Mucosa of descending colon (tissue), 3 donors: ENCODE measurements around the gene BARX1. TPM values are rescaled to one million over a fixed set of nuclear protein-coding genes. Genes with fewer than 3 reads are reported as not detected.
A peak's percentile ranks its signal among the peaks of the same experiment; 100 is the strongest.

ENCODE experiments used
- ATAC-seq: fragments of 200-7000 bp; cut with Tn5 transposase; one replicate; pipeline ENCODE4 v1.9.1; 2020; ENCODE audit warnings: mild to moderate bottlenecking, moderate library complexity
- DNase-seq, 3 donors: peaks; one replicate each; pipeline ENCODE4 v3.0.0-alpha.2; 2020
- H3K36me3 ChIP-seq: fragments of 200-600 bp; one replicate; pipeline ENCODE4 v1.8.0; 2021; ENCODE audit warnings: low read depth, mild to moderate bottlenecking
- H3K4me1 ChIP-seq: fragments of 200-600 bp; one replicate; pipeline ENCODE4 v1.8.0; 2021; ENCODE audit warnings: low read depth, mild to moderate bottlenecking
- H3K4me3 ChIP-seq: fragments of 200-600 bp; one replicate; pipeline ENCODE4 v1.8.0; 2021; ENCODE audit warnings: mild to moderate bottlenecking
- H3K9me3 ChIP-seq: fragments of 200-600 bp; one replicate; pipeline ENCODE4 v1.8.0; 2021; ENCODE audit warnings: mild to moderate bottlenecking
- CTCF ChIP-seq: fragments of 200-600 bp; IDR thresholded peaks from one replicate; pipeline ENCODE4 v1.8.0; 2022; ENCODE audit warnings: antibody characterized with exemption, mild to moderate bottlenecking
- intact Hi-C, 2 donors: fragments of 100-400 bp; cut with DNase I in 1 of 2; cut with micrococcal nuclease in 1 of 2; formaldehyde crosslinking; loops; one replicate each; pipeline versions ENCODE4 v1.11.0 to v1.11.1; 2022; cut with DNase I, micrococcal nuclease
- total RNA-seq, 3 donors: library from RNA; stranded (reverse); fragmentation: NEBNext Ultra II Directional in 2 of 3; extraction: Animal tissue kit (Norgen Biotek cat#: 25700) in 2 of 3; gene quantifications; one replicate each; pipeline versions ENCODE4 v1.2.1 to v1.2.4, GENCODE V29; 2021 to 2023
- donor health status: DM: no; HTN: no; CAD: no; lungs with moderate emphysema.
- donor health status: DM: no; HTN: no; CAD: no.
- donor health status: DM: no; HTN: yes; CAD: no.

The BARX1 gene
- total RNA-seq, 3 donors from 2014 or later = 0.17 TPM; not detected in 2

DNA sequence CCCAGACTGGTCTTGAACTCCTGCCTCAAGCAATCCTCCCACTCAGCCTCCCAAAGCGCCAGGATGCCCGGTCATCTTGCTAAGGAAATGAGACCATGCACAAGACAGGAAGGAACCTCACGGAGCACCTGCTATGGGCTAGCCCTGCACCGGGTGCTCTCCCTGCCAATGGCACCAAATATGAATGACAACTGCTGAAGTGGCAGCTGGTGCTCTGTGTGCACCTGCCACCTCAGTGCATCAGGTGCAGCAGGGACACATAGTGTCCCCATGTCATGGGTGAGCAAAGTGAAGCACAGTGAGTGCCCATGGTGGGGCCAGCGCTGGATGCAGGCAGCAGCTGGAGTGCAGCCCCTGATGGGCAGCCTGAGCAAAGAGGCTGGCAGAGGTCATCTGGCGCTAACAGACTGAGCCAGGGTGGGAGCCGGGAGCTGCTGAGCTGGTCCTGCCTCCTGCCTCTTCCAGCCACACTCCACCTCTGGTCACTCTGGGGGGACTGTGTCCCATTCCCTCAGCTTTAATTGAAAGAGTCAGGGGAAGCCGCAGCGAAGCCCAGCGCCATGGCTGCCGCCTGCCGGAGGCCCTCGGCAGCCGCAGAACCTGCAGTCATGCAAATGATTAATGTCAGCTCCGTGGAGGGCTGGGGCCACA lies 46.4 kb downstream of the BARX1 start:
- intact Hi-C loops = no loop called here
- no peak for ATAC-seq
- H3K9me3 ChIP-seq = no peaks in the 10 kb centered on the region
- TF ChIP-seq CTCF = no peak
- DNase-seq = peak in 1 of 3 donors; percentile 13
- H3K4me1 ChIP-seq = no peaks in the 10 kb centered on the region
- H3K4me3 ChIP-seq = no peak overlapping the region
- no peaks in the 10 kb centered on the region for H3K36me3 ChIP-seq

DNA sequence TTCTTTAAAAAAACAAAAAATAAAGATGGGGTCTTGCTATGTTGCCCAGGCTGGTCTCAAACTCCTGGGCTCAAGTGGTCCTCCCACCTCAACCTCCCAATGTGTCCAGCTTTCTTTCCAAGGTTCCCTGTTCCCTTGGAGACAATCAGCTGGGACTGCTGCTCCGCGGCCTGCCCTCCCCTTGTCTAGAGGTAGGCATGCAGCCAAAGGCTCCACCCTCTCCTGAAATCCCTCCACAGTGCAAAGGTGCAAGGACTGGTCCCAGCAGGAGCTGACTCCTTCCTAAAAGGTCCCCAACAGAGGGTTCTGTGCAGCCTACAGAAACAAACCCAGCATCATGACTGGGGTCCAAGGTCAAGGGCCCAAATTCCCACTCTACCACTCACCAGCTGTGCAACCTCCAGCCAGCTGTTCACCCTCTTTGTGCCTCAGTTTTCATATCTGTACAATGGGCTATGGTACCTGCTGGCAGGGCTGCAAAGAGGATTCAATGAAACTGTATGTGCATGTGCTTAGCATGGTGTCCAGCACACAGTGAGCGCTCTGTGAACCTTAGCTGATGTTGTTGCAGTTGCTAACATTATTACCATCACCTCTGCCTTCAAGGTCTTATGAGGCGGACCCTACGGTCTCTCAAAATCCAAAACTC lies 47.5 kb downstream of the BARX1 start:
- Histone ChIP-seq H3K4me1 (no peaks in the 10 kb centered on the region), H3K9me3 (no peaks in the 10 kb centered on the region), H3K36me3 (no peaks in the 10 kb centered on the region), H3K4me3 (no peak overlapping the region)
- no peak for TF ChIP-seq CTCF
- ATAC-seq (no peak), DNase-seq (peak in 1 of 3 donors; percentile 20)
- intact Hi-C loops = no loop called here

GRCh38 chr9:93906195-93906880 lies 48.8 kb downstream of the BARX1 start:
- intact Hi-C loops = no loop called here
- DNase-seq (peak in 1 of 3 donors; percentile 15), ATAC-seq (no peak)
- Histone ChIP-seq H3K36me3 (no peaks in the 10 kb centered on the region), H3K4me1 (no peaks in the 10 kb centered on the region), H3K4me3 (no peak overlapping the region), H3K9me3 (no peaks in the 10 kb centered on the region)
- TF ChIP-seq CTCF = no peak

DNA sequence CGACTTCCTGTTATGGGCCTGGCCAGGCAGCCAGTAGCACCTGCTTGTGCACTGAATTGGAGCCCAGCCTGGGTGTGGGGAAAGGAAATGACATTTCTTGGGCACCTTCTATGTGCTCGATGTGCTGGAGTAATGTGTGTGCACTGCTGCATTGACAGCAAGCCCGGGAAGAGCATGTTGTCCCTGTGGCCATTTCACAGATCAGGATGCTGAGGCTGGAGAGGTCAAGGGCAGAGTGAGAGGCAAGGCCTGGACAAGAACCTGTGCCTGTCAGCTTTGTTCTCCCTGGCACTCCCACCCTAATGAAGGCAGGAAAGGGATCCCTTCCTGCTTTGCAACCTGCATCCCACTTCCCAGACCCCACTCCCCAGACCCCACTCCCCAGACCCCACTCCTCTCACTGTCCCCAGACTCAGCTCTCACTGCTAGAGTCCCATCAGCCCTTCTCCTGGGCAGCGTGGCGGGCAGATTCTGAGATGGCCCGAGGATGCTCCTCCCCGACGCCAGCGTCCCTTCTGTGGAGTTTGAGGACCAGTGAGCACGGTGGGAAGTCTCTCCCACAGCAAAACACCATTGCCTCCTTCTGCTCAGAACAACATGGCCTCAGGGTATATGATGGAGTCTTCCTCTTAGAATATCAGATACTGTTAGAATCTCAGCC lies 49.6 kb downstream of the BARX1 start:
- ATAC-seq (no peak), DNase-seq (peak in 1 of 3 donors; percentile 15)
- no peak for TF ChIP-seq CTCF
- no peak overlapping the region for H3K4me3 ChIP-seq
- intact Hi-C loops = no loop called here
- H3K9me3 ChIP-seq = no peaks in the 10 kb centered on the region
- H3K36me3 ChIP-seq = no peaks in the 10 kb centered on the region
- no peaks in the 10 kb centered on the region for H3K4me1 ChIP-seq

GRCh38 chr9:93904649-93905472 lies 50.3 kb downstream of the BARX1 start:
- no peak for TF ChIP-seq CTCF
- no peaks in the 10 kb centered on the region for H3K9me3 ChIP-seq
- H3K36me3 ChIP-seq = no peaks in the 10 kb centered on the region
- no peak overlapping the region for H3K4me3 ChIP-seq
- DNase-seq = peak in 1 of 3 donors; percentile 22
- intact Hi-C loops = no loop called here
- no peaks in the 10 kb centered on the region for H3K4me1 ChIP-seq
- no peak for ATAC-seq
